GM04503 (cell line): ENCODE measurements around the gene LRIG1.

Source experiments
- DNase-seq: peaks from one replicate; pipeline ENCODE4 v3.0.0-alpha.2; 2012; ENCODE audit warnings: low read depth

Gene LRIG1

DNA sequence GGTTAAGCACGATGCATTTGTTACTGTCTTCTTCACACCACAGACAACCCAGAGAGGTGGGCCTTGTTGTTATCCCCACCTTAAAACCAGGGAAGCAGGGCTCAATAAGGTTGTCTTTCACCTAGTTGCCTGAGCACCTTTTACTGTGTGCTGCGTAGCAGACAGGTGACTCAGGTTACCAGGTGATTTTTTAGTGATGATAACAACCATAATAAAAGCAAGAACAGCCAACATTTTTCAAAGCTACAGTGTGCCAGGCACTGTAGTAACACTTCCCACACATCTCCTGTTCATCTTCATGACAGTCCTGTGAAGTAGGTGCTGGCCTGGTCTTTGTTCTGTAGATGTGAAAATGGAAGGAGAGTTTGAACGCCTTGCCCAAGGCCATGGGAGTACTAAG is 147.8 kb downstream of the LRIG1 start:
- DNase-seq = no peak

DNA sequence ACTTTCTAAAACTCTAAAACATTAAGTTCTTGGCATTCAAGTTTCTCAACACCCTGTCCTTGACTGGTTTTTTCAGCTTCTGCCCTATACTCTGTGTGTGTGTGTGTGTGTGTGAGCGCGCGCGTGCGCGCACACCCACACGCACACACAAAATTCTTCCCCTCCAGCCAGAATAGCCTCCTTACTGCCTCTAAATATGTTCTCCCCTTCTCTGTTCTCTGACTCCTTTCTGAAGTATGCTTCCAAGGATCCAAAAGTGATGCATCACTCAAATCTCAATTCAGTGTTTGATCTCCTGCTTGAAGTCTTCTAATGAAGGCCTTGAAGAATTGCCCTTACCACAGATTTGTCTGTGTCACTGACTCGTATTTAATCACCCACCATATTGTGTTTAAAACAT is 150.2 kb downstream of the LRIG1 start:
- no peak for DNase-seq

DNA sequence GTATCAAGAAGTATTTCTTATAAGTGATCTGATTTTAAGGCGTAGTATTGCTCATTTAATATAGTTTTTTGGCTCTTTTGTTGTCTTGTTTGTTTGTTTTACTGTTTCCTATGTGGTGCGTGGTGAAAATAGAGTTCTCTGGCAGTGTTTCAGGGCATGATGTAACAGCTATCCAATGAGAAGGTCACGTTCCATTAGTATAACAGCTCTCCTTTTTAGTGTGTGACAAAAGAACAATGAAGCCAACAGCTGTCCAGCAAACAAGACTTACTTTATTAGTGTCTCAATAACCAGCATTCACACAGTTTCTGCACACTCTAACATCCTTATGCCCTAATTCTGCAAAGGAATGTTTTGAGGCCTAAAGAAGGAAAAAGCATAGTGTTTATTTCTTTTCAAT is 152.1 kb downstream of the LRIG1 start:
- DNase-seq = no peak

DNA sequence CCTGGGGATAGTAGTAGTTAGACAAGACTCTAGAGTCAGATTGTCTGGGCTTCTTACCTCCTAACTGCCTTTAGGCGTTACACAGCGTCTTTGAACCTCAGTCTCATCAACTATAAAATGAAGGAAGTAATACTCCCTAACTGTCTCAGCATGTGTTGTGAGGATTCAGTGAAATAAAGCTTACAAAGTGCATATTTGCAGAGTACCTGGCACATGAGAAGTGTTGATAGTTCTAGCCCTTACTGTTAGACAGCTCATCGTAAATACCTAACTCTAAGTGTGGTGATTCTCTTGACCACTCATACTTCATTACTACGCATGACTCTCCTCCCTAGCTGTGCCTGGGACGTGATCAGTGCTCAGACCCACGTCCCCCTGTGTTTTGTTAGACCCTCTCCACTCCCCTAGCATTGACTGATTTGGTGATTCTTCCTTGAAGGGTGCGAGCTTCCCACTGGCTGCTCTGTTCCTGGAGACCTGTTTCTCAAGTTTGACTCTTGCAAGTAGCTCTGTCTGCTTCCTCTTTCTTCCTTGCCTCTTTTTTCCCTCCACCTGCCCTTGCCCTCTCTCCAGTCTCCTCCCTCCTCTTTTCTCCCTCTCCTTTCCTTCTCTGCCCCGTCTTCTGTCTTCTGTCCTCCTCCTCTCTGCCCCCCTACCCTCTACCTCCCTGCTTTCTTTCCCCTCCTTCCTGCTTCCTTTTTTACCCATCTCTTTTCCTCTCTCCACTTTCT is 155.8 kb downstream of the LRIG1 start:
- DNase-seq = no peak

DNA sequence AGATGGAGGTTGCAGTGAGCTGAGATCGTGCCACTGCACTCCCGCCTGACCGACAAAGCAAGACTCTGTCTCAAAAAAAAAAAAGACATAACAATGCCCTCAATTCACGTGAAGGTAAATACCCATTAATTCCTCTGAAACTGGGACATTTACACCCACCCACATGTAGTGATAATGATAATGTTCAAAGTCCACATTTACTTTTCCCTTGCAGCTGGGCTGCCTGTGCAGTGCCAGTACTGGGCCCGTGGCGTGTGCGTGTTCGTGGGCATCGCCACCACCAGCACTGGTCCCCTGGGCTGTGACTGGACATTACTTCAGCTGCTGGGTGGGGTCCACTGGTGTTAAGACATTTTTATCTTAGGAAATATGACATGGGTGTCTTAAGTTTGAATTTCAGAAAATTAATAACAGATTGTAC is 156.4 kb downstream of the LRIG1 start:
- DNase-seq = no peak

DNA sequence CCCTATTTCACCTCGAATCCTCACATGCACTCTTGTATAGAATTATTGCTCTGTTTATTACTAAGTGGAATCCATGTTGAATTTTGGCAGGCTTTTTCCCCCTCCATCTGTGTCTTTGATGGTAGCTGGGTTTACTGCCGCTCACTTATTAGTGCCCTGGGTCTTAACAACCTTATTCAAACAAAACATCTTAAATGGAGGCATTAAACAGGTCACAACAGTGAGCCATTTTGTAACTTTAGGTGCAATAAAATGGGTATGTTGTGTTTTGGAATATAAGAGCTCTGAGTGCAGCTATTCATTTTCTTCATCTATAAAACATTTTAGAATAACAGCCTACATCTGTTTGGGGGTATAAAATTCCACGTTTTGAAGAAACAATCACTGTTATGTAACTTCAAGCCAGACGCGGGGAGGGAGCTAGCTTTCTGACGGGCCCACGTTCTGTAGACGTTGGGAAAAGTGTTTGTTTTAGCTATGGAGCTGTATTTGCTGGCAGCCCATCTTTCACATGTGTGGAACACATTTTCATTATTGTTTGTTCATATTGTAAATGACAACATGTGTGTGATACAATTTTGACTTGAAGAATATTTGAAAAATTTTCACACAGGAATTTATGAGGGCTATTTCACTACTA is 158.0 kb downstream of the LRIG1 start:
- DNase-seq = no peak

DNA sequence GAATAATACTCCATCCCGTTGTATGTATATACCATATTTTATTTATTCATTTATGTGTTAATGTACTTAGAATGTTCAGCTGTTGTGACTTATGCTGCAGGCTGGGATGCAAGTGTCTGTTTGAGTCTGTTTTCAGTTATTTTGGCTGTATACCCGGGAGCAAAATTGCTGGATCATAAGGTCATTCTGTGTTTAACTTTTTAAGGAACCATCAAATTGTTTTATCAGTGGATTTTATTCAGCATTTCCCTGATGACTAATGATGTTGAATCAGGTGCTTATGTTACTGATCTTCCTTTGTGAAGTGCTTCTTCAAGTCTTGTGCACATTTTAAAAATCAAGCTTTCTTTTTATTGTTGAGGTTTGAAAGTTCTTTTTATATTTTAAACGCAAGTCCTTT is 161.9 kb downstream of the LRIG1 start:
- no peak for DNase-seq

DNA sequence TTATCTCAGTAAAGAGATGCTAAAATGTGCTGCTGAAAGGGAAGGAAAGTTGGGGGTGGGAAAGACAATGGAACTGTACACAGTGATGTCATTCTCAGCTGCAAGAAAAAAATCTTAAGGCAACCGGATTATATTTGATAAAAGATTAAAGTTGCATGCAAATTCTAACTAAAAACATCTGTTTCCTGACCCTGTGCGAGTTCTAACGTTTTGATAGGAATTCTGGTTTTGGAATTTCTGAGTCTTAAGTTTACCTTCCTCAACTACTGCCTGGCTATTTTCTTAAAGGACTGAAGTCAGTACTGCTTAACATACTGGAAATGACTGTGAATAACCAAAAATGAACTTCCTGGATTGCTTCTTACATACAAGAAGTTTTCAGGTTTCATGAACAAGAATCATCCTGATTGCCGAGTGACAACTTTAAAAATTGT is 164.5 kb downstream of the LRIG1 start:
- DNase-seq = no peak

DNA sequence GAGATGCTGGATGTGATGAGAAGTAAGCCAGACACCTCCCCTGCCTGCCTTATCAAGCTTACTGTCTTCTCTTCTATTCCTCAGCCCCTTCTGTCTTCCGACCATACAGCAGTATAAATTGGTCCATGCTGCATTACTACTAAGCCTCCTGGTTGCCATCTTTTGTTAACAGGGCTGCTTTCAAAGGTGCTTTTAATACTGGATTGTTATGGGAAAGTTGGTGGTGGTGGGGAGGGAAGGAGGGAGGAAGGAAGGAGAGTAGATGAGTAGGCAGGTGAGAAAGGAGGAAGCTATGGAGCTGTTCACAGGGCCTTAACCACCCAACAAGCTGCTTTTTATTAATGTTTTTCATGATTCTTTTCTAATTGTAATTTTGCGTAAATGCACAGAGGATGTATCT is 165.2 kb downstream of the LRIG1 start:
- no peak for DNase-seq
